Measurements from ENCODE around the gene CDRT15. TPM values are rescaled to one million over a fixed set of nuclear protein-coding genes. Genes with fewer than 3 reads are reported as not detected.
"Not testable (repeated sequence)": the region's sequence is repeated elsewhere in the genome, so short reads cannot be mapped to it uniquely, and the experiment has no call there.

CDRT15 gene
- total and polyA plus RNA-seq, 4 donors: 0.95 TPM; not detected in 3

- DNase-seq (ENCODE audit: low read depth in 4 of 6, low spot score in 6 of 6): no peak
- Histone ChIP-seq H3K36me3 (ENCODE audit: control insufficient read depth, insufficient read depth, low read length) (peaks cover 3% of the 10 kb centered on the region), H3K27ac (ENCODE audit: low read depth, low read length) (no peak overlapping the region), H3K9me3 (ENCODE audit: control insufficient read depth, insufficient read depth, low read length) (no peaks in the 10 kb centered on the region), H3K4me1 (ENCODE audit: control insufficient read depth, insufficient read depth, low read length) (peaks cover 3% of the 10 kb centered on the region), H3K27me3 (ENCODE audit: control insufficient read depth, insufficient read depth, low read length) (no peaks in the 10 kb centered on the region), H3K4me3 (ENCODE audit: low read depth, low read length) (no peak overlapping the region)
- 92% methylated on average over 1 of the region's 4 CpGs for WGBS (ENCODE audit: insufficient coverage)
Observed at GRCh38 chr17:14196377-14196997, 40.2 kb downstream of the CDRT15 start.

GRCh38 chr17:14192636-14193344 lies 43.9 kb downstream of the CDRT15 start:
- not testable (repeated sequence) for H3K4me3 ChIP-seq (ENCODE audit: low read depth, low read length); H3K27me3 ChIP-seq (ENCODE audit: control insufficient read depth, insufficient read depth, low read length); H3K9me3 ChIP-seq (ENCODE audit: control insufficient read depth, insufficient read depth, low read length); H3K4me1 ChIP-seq (ENCODE audit: control insufficient read depth, insufficient read depth, low read length); H3K36me3 ChIP-seq (ENCODE audit: control insufficient read depth, insufficient read depth, low read length); DNase-seq (ENCODE audit: low read depth in 4 of 6, low spot score in 6 of 6); H3K27ac ChIP-seq (ENCODE audit: low read depth, low read length)
- no CpG with 5 or more reads among the region's 13 CpGs for WGBS (ENCODE audit: insufficient coverage)

GRCh38 chr17:14192039-14192438 lies 44.6 kb downstream of the CDRT15 start:
- not testable (repeated sequence) for H3K4me1 ChIP-seq (ENCODE audit: control insufficient read depth, insufficient read depth, low read length); H3K27ac ChIP-seq (ENCODE audit: low read depth, low read length); H3K27me3 ChIP-seq (ENCODE audit: control insufficient read depth, insufficient read depth, low read length); DNase-seq (ENCODE audit: low read depth in 4 of 6, low spot score in 6 of 6); H3K9me3 ChIP-seq (ENCODE audit: control insufficient read depth, insufficient read depth, low read length); H3K36me3 ChIP-seq (ENCODE audit: control insufficient read depth, insufficient read depth, low read length); H3K4me3 ChIP-seq (ENCODE audit: low read depth, low read length)
- no CpG with 5 or more reads among the region's 11 CpGs for WGBS (ENCODE audit: insufficient coverage)

GRCh38 chr17:14191469-14191868 lies 45.2 kb downstream of the CDRT15 start:
- H3K4me1 ChIP-seq (ENCODE audit: control insufficient read depth, insufficient read depth, low read length); H3K36me3 ChIP-seq (ENCODE audit: control insufficient read depth, insufficient read depth, low read length); DNase-seq (ENCODE audit: low read depth in 4 of 6, low spot score in 6 of 6); H3K27ac ChIP-seq (ENCODE audit: low read depth, low read length); H3K27me3 ChIP-seq (ENCODE audit: control insufficient read depth, insufficient read depth, low read length); H3K4me3 ChIP-seq (ENCODE audit: low read depth, low read length); H3K9me3 ChIP-seq (ENCODE audit: control insufficient read depth, insufficient read depth, low read length): not testable (repeated sequence)

GRCh38 chr17:14190774-14191173 lies 45.9 kb downstream of the CDRT15 start:
- DNase-seq (ENCODE audit: low read depth in 4 of 6, low spot score in 6 of 6): not testable (repeated sequence)
- WGBS (ENCODE audit: insufficient coverage): no CpG with 5 or more reads among the region's 1 CpG

GRCh38 chr17:14186443-14186842 lies 50.2 kb downstream of the CDRT15 start:
- DNase-seq (ENCODE audit: low read depth in 4 of 6, low spot score in 6 of 6): not testable (repeated sequence)

More at GRCh38 chr17:14190774-14191173, 45.9 kb downstream of the CDRT15 start:
- H3K27me3 ChIP-seq (ENCODE audit: control insufficient read depth, insufficient read depth, low read length); H3K36me3 ChIP-seq (ENCODE audit: control insufficient read depth, insufficient read depth, low read length); H3K9me3 ChIP-seq (ENCODE audit: control insufficient read depth, insufficient read depth, low read length); H3K27ac ChIP-seq (ENCODE audit: low read depth, low read length); H3K4me3 ChIP-seq (ENCODE audit: low read depth, low read length); H3K4me1 ChIP-seq (ENCODE audit: control insufficient read depth, insufficient read depth, low read length): not testable (repeated sequence)

More at GRCh38 chr17:14186443-14186842, 50.2 kb downstream of the CDRT15 start:
- H3K27ac ChIP-seq (ENCODE audit: low read depth, low read length); H3K36me3 ChIP-seq (ENCODE audit: control insufficient read depth, insufficient read depth, low read length); H3K27me3 ChIP-seq (ENCODE audit: control insufficient read depth, insufficient read depth, low read length); H3K4me3 ChIP-seq (ENCODE audit: low read depth, low read length); H3K4me1 ChIP-seq (ENCODE audit: control insufficient read depth, insufficient read depth, low read length); H3K9me3 ChIP-seq (ENCODE audit: control insufficient read depth, insufficient read depth, low read length): not testable (repeated sequence)
- WGBS (ENCODE audit: insufficient coverage): no CpG with 5 or more reads among the region's 4 CpGs

Other genes starting within 250 kb of the CDRT15 start
- 10 to 100 TPM; 15.5 to 18.1 TPM for gene COX10, start 167.4 kb downstream of the CDRT15 start, total RNA-seq
- gene COX10, start 167.4 kb downstream of the CDRT15 start, polyA plus RNA-seq (ENCODE audit: insufficient read length in 2 of 2): 10 to 100 TPM; 14.6 to 14.8 TPM
- 1 to 10 TPM; 3.9 to 9.0 TPM for gene HS3ST3B1, start 64.2 kb upstream of the CDRT15 start, total RNA-seq
- gene HS3ST3B1, start 64.2 kb upstream of the CDRT15 start, polyA plus RNA-seq (ENCODE audit: insufficient read length in 2 of 2): 1 to 10 TPM; 7.1 to 7.8 TPM

All from spinal cord (tissue), 10 donors.